GM23338 (cell line): ENCODE data around the gene COQ8B. TPM values are rescaled to one million over a fixed set of nuclear protein-coding genes. Genes with fewer than 3 reads are reported as not detected.
"Not testable (repeated sequence)": the region's sequence is repeated elsewhere in the genome, so short reads cannot be mapped to it uniquely, and the experiment has no call there.

ENCODE experiments used
- ATAC-seq: fragments of 200-7000 bp; cut with Tn5 transposase; 3 replicates; pipeline ENCODE4 v1.9.1; 2020
- DNase-seq: peaks from one replicate; pipeline ENCODE4 v3.0.0-alpha.2; 2015; ENCODE audit warnings: low spot score
- H2AFZ ChIP-seq: fragments of 200-600 bp; sonication (generic); 2 replicates; pipeline ENCODE4 v1.8.0; 2016; ENCODE audit warnings: antibody characterized with exemption, mild to moderate bottlenecking, moderate library complexity
- H3F3A ChIP-seq: fragments of 200-600 bp; sonication (generic); replicated peaks from 2 replicates; pipeline ENCODE4 v1.8.0; 2017; ENCODE audit warnings: antibody characterized with exemption, mixed run types, low read depth
- H3K27ac ChIP-seq: fragments of 200-600 bp; sonication (generic); 2 replicates; pipeline ENCODE4 v1.6.1; 2016; ENCODE audit warnings: low read depth
- H3K27me3 ChIP-seq: fragments of 200-600 bp; sonication (generic); 2 replicates; pipeline ENCODE4 v1.8.0; 2016; ENCODE audit warnings: mild to moderate bottlenecking, mixed run types, moderate library complexity; ENCODE audit not compliant: insufficient read depth
- H3K36me3 ChIP-seq: fragments of 200-600 bp; sonication (generic); 2 replicates; pipeline ENCODE4 v1.8.0; 2016; ENCODE audit warnings: mild to moderate bottlenecking; ENCODE audit not compliant: insufficient read depth
- H3K4me1 ChIP-seq: fragments of 200-600 bp; sonication (generic); 2 replicates; pipeline ENCODE4 v1.8.0; 2016; ENCODE audit warnings: mild to moderate bottlenecking, moderate library complexity; ENCODE audit not compliant: insufficient read depth
- H3K4me2 ChIP-seq: fragments of 200-600 bp; sonication (generic); 2 replicates; pipeline ENCODE4 v1.7.1; 2017; ENCODE audit warnings: mixed run types
- H3K4me3 ChIP-seq: fragments of 200-600 bp; sonication (generic); 2 replicates; pipeline ENCODE4 v1.6.1; 2016; ENCODE audit warnings: mixed run types
- H3K79me2 ChIP-seq: fragments of 200-600 bp; sonication (generic); replicated peaks from 2 replicates; pipeline ENCODE4 v1.8.0; 2017; ENCODE audit warnings: mild to moderate bottlenecking; ENCODE audit not compliant: insufficient read depth
- H3K9me2 ChIP-seq: fragments of 200-600 bp; sonication (generic); 2 replicates; pipeline ENCODE4 v1.8.0; 2017; ENCODE audit not compliant: insufficient read depth
- H4K20me1 ChIP-seq: fragments of 200-600 bp; sonication (generic); replicated peaks from 2 replicates; pipeline ENCODE4 v1.8.0; 2017; ENCODE audit warnings: mild to moderate bottlenecking; ENCODE audit not compliant: insufficient read depth
- H3K27ac Mint-ChIP-seq: 2 replicates; pipeline ENCODE4 v1.8.0; 2020; ENCODE audit warnings: inconsistent platforms, mild to moderate bottlenecking, moderate library complexity, mixed read lengths
- H3K27me3 Mint-ChIP-seq: 3 replicates; pipeline ENCODE4 v1.8.0; 2022; ENCODE audit warnings: low read depth, mild to moderate bottlenecking, moderate library complexity, mixed read lengths, inconsistent platforms; ENCODE audit not compliant: insufficient read depth, poor library complexity
- H3K36me3 Mint-ChIP-seq: 3 replicates; pipeline ENCODE4 v1.8.0; 2021; ENCODE audit warnings: low read depth, mild to moderate bottlenecking, inconsistent platforms, moderate library complexity, mixed read lengths
- H3K4me1 Mint-ChIP-seq: 3 replicates; pipeline ENCODE4 v1.8.0; 2020; ENCODE audit warnings: mild to moderate bottlenecking, inconsistent platforms, mixed read lengths
- H3K4me3 Mint-ChIP-seq: 3 replicates; pipeline ENCODE4 v1.8.0; 2021; ENCODE audit warnings: moderate library complexity, mild to moderate bottlenecking, inconsistent platforms, mixed read lengths
- H3K9me3 Mint-ChIP-seq: 3 replicates; pipeline ENCODE4 v1.8.0; 2020; ENCODE audit warnings: moderate library complexity, mild to moderate bottlenecking, inconsistent platforms, mixed read lengths
- CREB1 ChIP-seq: fragments of 250-450 bp; sonication (Bioruptor Pico); IDR thresholded peaks from 2 replicates; pipeline ENCODE4 v1.5.0; 2020; ENCODE audit warnings: low read depth, mild to moderate bottlenecking, moderate library complexity
- CTCF ChIP-seq, 2 experiments: fragments of 200-600 bp in 1 of 2; sonication (generic) in 1 of 2; conservative IDR thresholded peaks; 2 replicates each; pipeline versions ENCODE4 v1.5.1 to v1.6.1; 2016 to 2017; ENCODE audit warnings: antibody characterized with exemption in 2 of 2, low read depth in 2 of 2, mild to moderate bottlenecking in 2 of 2, moderate library complexity in 1 of 2
- EZH2 ChIP-seq: fragments of 200-600 bp; sonication (generic); IDR thresholded peaks from one replicate; pipeline ENCODE4 v1.8.0; 2017; ENCODE audit warnings: antibody characterized with exemption, mild to moderate bottlenecking, low read depth; ENCODE audit not compliant: unreplicated experiment
- EZH2phosphoT487 ChIP-seq: fragments of 200-600 bp; sonication (generic); IDR thresholded peaks from one replicate; pipeline ENCODE4 v1.8.1; 2018; ENCODE audit warnings: antibody characterized with exemption; ENCODE audit not compliant: unreplicated experiment
- NANOG ChIP-seq: IDR thresholded peaks from 2 replicates; pipeline ENCODE4 v1.6.1; 2016; ENCODE audit warnings: antibody characterized with exemption, borderline replicate concordance
- POLR2AphosphoS5 ChIP-seq: IDR thresholded peaks from 2 replicates; pipeline ENCODE4 v1.6.1; 2016; ENCODE audit warnings: antibody characterized with exemption, low read depth
- REST ChIP-seq: IDR thresholded peaks from one replicate; pipeline ENCODE4 v1.6.1; 2018; ENCODE audit warnings: antibody characterized with exemption; ENCODE audit not compliant: unreplicated experiment
- ZNF114 ChIP-seq: fragments of 250-450 bp; sonication (Bioruptor Pico); IDR thresholded peaks from 2 replicates; pipeline ENCODE4 v1.5.0; 2020; ENCODE audit warnings: mild to moderate bottlenecking, moderate library complexity
- ZNF331 ChIP-seq: fragments of 250-450 bp; sonication (Bioruptor Pico); IDR thresholded peaks from 2 replicates; pipeline ENCODE4 v1.5.0; 2020; ENCODE audit warnings: low read depth, mild to moderate bottlenecking, moderate library complexity
- long read RNA-seq: library from polyadenylated mRNA; unstranded; transcript quantifications from one replicate; pipeline ENCODE4 v2.0.0, GENCODE V29; 2020; ENCODE audit not compliant: unreplicated experiment
- polyA plus RNA-seq: library from polyadenylated mRNA; unstranded; fragments of >200 nt; fragmentation: Nextera tagmentation; extraction: Ambion mirVana; gene quantifications from 2 replicates; pipeline ENCODE4 v1.2.1, GENCODE V29; 2016
- total RNA-seq: library from RNA; depleted of rRNA; stranded (reverse); fragments of >200 nt; shearing (Covaris generic); gene quantifications from 2 replicates; pipeline ENCODE4 v1.2.3, GENCODE V29; 2014; rRNA removed
- TF ChIP-seq, protein P1 (sequence below): IDR thresholded peaks from 2 replicates; pipeline ENCODE4 v1.6.1; 2016; ENCODE audit warnings: antibody characterized with exemption

COQ8B gene
- 42.6 and 59.6 TPM in 2 replicates for total RNA-seq
- 13.4 and 13.9 TPM in 2 replicates for polyA plus RNA-seq
- long read RNA-seq, partial matches to known transcripts = 1 of 9 reads
- long read RNA-seq, other reads (novel, unspliced or antisense) = 7 of 9 reads

DNA sequence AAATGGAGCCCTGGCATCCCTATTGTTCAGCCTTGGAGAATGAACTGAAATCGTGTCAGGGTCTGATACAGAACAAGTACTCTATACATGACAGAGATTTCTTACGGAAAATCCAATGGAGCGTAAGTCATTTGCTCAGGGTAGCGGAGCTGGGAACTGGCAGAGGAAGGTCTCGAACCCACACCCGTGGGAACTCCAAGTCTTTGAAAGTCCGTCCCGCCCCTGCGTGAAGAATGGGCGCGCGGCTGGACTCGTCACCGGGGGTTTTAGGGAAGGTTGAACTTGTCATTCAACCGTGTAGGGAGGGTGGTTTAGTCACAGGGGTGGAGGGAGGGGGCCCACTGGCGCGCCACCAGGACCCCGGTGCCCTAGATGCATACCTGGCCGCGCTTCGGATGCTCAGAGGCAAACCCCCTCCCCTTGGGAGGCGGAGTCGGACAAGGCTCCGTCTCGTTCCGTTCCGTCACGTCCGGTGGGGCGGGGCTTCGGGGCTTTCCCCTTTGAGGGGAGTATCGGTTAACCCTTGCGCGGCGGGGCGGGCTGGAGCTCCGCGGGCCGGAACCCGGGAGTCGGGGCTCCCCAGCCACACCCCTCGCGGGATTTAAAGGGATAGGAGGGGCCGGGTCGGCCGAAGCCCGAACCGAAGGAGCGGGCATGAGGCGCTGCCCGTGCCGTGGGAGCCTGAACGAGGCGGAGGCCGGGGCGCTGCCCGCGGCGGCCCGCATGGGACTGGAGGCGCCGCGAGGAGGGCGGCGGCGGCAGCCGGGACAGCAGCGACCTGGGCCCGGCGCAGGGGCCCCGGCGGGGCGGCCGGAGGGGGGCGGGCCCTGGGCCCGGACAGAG, at the start of gene COQ8B, which contains the start of gene ITPKC:
COQ8B (minus strand) TSS at position 405 of the 843 bp plus-strand sequence. CDS start 2,254 bp downstream, outside the sequence.
ITPKC (plus strand) TSS at position 631 of the 843 bp plus-strand sequence; CDS start at position 655, 24 bp downstream.
- H3K79me2 ChIP-seq = peaks cover 38% of the 10 kb centered on the region
- H3K27me3 ChIP-seq = no peaks in the 10 kb centered on the region
- H3F3A ChIP-seq = peaks cover 15% of the 10 kb centered on the region; the same call in 1 of the 2 replicates
- H3K4me3 ChIP-seq = peak within 1 kb of the TSS; percentile 99
- peak within 1 kb of the TSS; percentile 96 for H3K27ac Mint-ChIP-seq
- H3K36me3 ChIP-seq = peaks cover 6% of the 10 kb centered on the region; the same call in 1 of the 2 replicates
- peaks cover 17% of the 10 kb centered on the region for H3K36me3 Mint-ChIP-seq
- DNase-seq (peak; percentile 100), ATAC-seq (peak; percentile 54)
- H3K9me2 ChIP-seq = no peaks in the 10 kb centered on the region
- H3K9me3 Mint-ChIP-seq = no peaks in the 10 kb centered on the region
- H2AFZ ChIP-seq = peak within 1 kb of the TSS; percentile 82
- H3K4me1 Mint-ChIP-seq = peaks cover 25% of the 10 kb centered on the region
- no peak for TF ChIP-seq EZH2
- TF ChIP-seq CREB1 = peak; percentile 91
- TF ChIP-seq POLR2AphosphoS5 = peak; percentile 75
- TF ChIP-seq ZNF114 (CRISPR knock-in tag) = no peak
- TF ChIP-seq, protein P1, sequence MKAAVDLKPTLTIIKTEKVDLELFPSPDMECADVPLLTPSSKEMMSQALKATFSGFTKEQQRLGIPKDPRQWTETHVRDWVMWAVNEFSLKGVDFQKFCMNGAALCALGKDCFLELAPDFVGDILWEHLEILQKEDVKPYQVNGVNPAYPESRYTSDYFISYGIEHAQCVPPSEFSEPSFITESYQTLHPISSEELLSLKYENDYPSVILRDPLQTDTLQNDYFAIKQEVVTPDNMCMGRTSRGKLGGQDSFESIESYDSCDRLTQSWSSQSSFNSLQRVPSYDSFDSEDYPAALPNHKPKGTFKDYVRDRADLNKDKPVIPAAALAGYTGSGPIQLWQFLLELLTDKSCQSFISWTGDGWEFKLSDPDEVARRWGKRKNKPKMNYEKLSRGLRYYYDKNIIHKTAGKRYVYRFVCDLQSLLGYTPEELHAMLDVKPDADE = peak; percentile 31; the same call in 1 of the 2 replicates
- no peak for TF ChIP-seq NANOG
- H3K4me3 Mint-ChIP-seq = peak within 1 kb of the TSS; percentile 93
- peaks cover 10% of the 10 kb centered on the region for H3K27me3 Mint-ChIP-seq
- peak within 1 kb of the TSS; percentile 98 for H3K27ac ChIP-seq
- H4K20me1 ChIP-seq = peaks cover 10% of the 10 kb centered on the region; the same call in 1 of the 2 replicates
- peaks cover 22% of the 10 kb centered on the region for H3K4me1 ChIP-seq
- peak within 1 kb of the TSS; percentile 96 for H3K4me2 ChIP-seq

GRCh38 chr19:40766385-40766784, 49.7 kb upstream of the COQ8B start:
- DNase-seq, H3K9me3 Mint-ChIP-seq, H3K4me1 Mint-ChIP-seq: not testable (repeated sequence)

GRCh38 chr19:40763963-40764362, 47.3 kb upstream of the COQ8B start:
- Histone ChIP-seq H3K36me3 (peaks cover 67% of the 10 kb centered on the region), H3K4me1 (no peaks in the 10 kb centered on the region), H3K27me3 (no peaks in the 10 kb centered on the region), H3K4me3 (no peak overlapping the region), H4K20me1 (peaks cover 34% of the 10 kb centered on the region), H3K27ac (no peak overlapping the region), H3F3A (peaks cover 55% of the 10 kb centered on the region), H3K9me2 (no peaks in the 10 kb centered on the region), H2AFZ (no peak overlapping the region), H3K79me2 (peaks cover 20% of the 10 kb centered on the region; the same call in 1 of the 2 replicates), H3K4me2 (no peak overlapping the region)
- H3K27me3 Mint-ChIP-seq = peaks cover 2% of the 10 kb centered on the region
- H3K9me3 Mint-ChIP-seq = no peaks in the 10 kb centered on the region
- H3K4me1 Mint-ChIP-seq = no peaks in the 10 kb centered on the region
- no peak overlapping the region for H3K27ac Mint-ChIP-seq
- H3K4me3 Mint-ChIP-seq = no peak overlapping the region
- DNase-seq = no peak
- ATAC-seq = no peak
- H3K36me3 Mint-ChIP-seq = peaks cover 84% of the 10 kb centered on the region
- TF ChIP-seq EZH2phosphoT487 (no peak), CTCF (conservative IDR thresholded peaks at IDR 0.05; ENCODE audit: low read depth in 2 of 2) (no peak), REST (no peak), NANOG (no peak), ZNF331 (CRISPR knock-in tag) (no peak), POLR2AphosphoS5 (no peak)

More at GRCh38 chr19:40766385-40766784, 49.7 kb upstream of the COQ8B start:
- H3K27me3 ChIP-seq, H3K27ac Mint-ChIP-seq, H3K4me3 Mint-ChIP-seq, H3K79me2 ChIP-seq, H3K4me3 ChIP-seq, H3K4me2 ChIP-seq, H3K27me3 Mint-ChIP-seq, H3K4me1 ChIP-seq, H3K9me2 ChIP-seq, H2AFZ ChIP-seq, ATAC-seq: not testable (repeated sequence)
- Histone ChIP-seq H4K20me1 (peaks cover 16% of the 10 kb centered on the region), H3F3A (peaks cover 46% of the 10 kb centered on the region), H3K27ac (peak overlapping the region; percentile 66; the same call in 1 of the 2 replicates), H3K36me3 (peaks cover 44% of the 10 kb centered on the region)
- H3K36me3 Mint-ChIP-seq = peaks cover 71% of the 10 kb centered on the region
